AG09309 (cell line): ENCODE data around the gene C16orf95.
"Not testable (repeated sequence)": the region's sequence is repeated elsewhere in the genome, so short reads cannot be mapped to it uniquely, and the experiment has no call there.

Source experiments
- DNase-seq: peaks from one replicate; pipeline ENCODE4 v3.0.0-alpha.2; 2010; ENCODE audit warnings: low read depth
- H3K4me3 ChIP-seq: 2 replicates; pipeline ENCODE4 v1.5.1; 2011; ENCODE audit warnings: mild to moderate bottlenecking, low read depth, low read length, moderate library complexity; ENCODE audit not compliant: control insufficient read depth
- CTCF ChIP-seq: IDR thresholded peaks from 2 replicates; pipeline ENCODE4 v1.5.1; 2011; ENCODE audit warnings: mild to moderate bottlenecking, low read depth, low read length, inconsistent platforms; ENCODE audit not compliant: insufficient read depth, control insufficient read depth; ENCODE audit errors: missing control alignments

Gene C16orf95

GRCh38 chr16:87265261-87265660 lies 51.9 kb downstream of the C16orf95 start:
- no peak overlapping the region for H3K4me3 ChIP-seq
- DNase-seq = no peak
- TF ChIP-seq CTCF = no peak

- no peak for DNase-seq
- no peak overlapping the region for H3K4me3 ChIP-seq
- no peak for TF ChIP-seq CTCF
Observed at GRCh38 chr16:87264634-87265033, 52.6 kb downstream of the C16orf95 start.

GRCh38 chr16:87263418-87264052 lies 53.7 kb downstream of the C16orf95 start:
- no peak for DNase-seq
- no peak for TF ChIP-seq CTCF
- H3K4me3 ChIP-seq = no peak overlapping the region

- H3K4me3 ChIP-seq = no peak overlapping the region
- TF ChIP-seq CTCF = no peak
- DNase-seq = no peak
Observed at GRCh38 chr16:87259431-87259830, 57.8 kb downstream of the C16orf95 start.

- H3K4me3 ChIP-seq, DNase-seq: not testable (repeated sequence)
Observed at GRCh38 chr16:87258653-87259052, 58.5 kb downstream of the C16orf95 start.

GRCh38 chr16:87255866-87256265 lies 61.3 kb downstream of the C16orf95 start:
- no peak for DNase-seq
- no peak overlapping the region for H3K4me3 ChIP-seq
- no peak for TF ChIP-seq CTCF

GRCh38 chr16:87254734-87255133 lies 62.5 kb downstream of the C16orf95 start:
- H3K4me3 ChIP-seq = no peak overlapping the region
- no peak for TF ChIP-seq CTCF
- no peak for DNase-seq
